HEK293 (cell line): ENCODE data around the gene CCDC27.

ENCODE experiments used
- CTCF ChIP-seq: fragments of 450-650 bp; formaldehyde crosslinking; IDR thresholded peaks from 2 replicates; pipeline ENCODE4 v1.5.1; 2016; ENCODE audit warnings: missing biosample characterization, missing genetic modification characterization
- GLIS1 ChIP-seq: fragments of 450-650 bp; formaldehyde crosslinking; IDR thresholded peaks from 2 replicates; pipeline ENCODE4 v1.5.1; 2016; ENCODE audit warnings: missing biosample characterization, missing genetic modification characterization
- ZNF776 ChIP-seq: fragments of 450-650 bp; formaldehyde crosslinking; IDR thresholded peaks from 2 replicates; pipeline ENCODE4 v1.5.0; 2017; ENCODE audit warnings: missing biosample characterization, missing genetic modification characterization, borderline replicate concordance

GRCh38 chr1:3775490-3776230, 23.4 kb downstream of the CCDC27 start:
- TF ChIP-seq ZNF776 (no peak), GLIS1 (tag by site-specific recombination) (peak; percentile 73), CTCF (tag by site-specific recombination) (peak; percentile 92)
